ENCODE measurements around the gene RBM26. TPM values are rescaled to one million over a fixed set of nuclear protein-coding genes. Genes with fewer than 3 reads are reported as not detected.

RBM26 gene
- total and polyA plus RNA-seq, 2 experiments from 2014 or later: 22.9 to 41.3 TPM

GRCh38 chr13:79423801-79424642, 18.0 kb upstream of the RBM26 start:
- H3K4me1 ChIP-seq (ENCODE audit: low read depth): no peaks in the 10 kb centered on the region

DNA sequence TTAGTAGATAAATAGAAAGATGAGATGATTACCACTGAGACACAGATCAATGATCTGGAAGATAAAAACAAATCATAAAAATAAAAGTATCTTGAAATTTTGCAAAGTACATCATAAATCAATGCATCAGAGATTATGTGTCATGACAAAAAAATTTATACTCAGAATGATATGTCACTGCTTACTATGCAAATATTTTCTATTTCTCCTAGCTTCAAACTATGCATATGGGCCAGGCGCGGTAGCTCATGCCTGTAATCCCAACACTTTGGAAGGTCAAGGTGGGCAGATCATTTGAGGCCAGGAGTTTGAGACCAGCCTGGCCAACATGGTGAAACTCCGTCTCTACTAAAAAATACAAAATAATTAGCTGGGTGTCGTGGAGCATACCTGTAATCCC, 17.3 kb upstream of the RBM26 start:
- Histone ChIP-seq H3K4me3 (no peak overlapping the region), H3K4me1 (ENCODE audit: low read depth) (no peaks in the 10 kb centered on the region), H3K27ac (no peak overlapping the region), H3K36me3 (no peaks in the 10 kb centered on the region), H3K9me3 (ENCODE audit: low read depth) (no peaks in the 10 kb centered on the region), H3K27me3 (no peaks in the 10 kb centered on the region)
- no peak for TF ChIP-seq CTCF (IDR thresholded peaks at IDR 0.05; ENCODE audit: low read depth, low read length)
- no peak for DNase-seq (ENCODE audit: low read depth in 1 of 2, low spot score in 1 of 2)

More at GRCh38 chr13:79423801-79424642, 18.0 kb upstream of the RBM26 start:
- Histone ChIP-seq H3K4me3 (no peak overlapping the region), H3K27me3 (no peaks in the 10 kb centered on the region), H3K9me3 (ENCODE audit: low read depth) (no peaks in the 10 kb centered on the region), H3K36me3 (no peaks in the 10 kb centered on the region), H3K27ac (no peak overlapping the region)
- TF ChIP-seq CTCF (IDR thresholded peaks at IDR 0.05; ENCODE audit: low read depth, low read length): peak; percentile 63
- peak; percentile 56 to 71 for DNase-seq (ENCODE audit: low read depth in 1 of 2, low spot score in 1 of 2)

GRCh38 chr13:79419365-79419764, 13.3 kb upstream of the RBM26 start:
- Histone ChIP-seq H3K4me1 (ENCODE audit: low read depth) (no peaks in the 10 kb centered on the region), H3K27ac (no peak overlapping the region), H3K27me3 (no peaks in the 10 kb centered on the region), H3K4me3 (no peak overlapping the region), H3K9me3 (ENCODE audit: low read depth) (no peaks in the 10 kb centered on the region), H3K36me3 (no peaks in the 10 kb centered on the region)
- no peak for DNase-seq (ENCODE audit: low read depth in 1 of 2, low spot score in 1 of 2)
- TF ChIP-seq CTCF (IDR thresholded peaks at IDR 0.05; ENCODE audit: low read depth, low read length): no peak

GRCh38 chr13:79417741-79418140, 11.7 kb upstream of the RBM26 start:
- no peak overlapping the region for H3K27ac ChIP-seq
- H3K4me1 ChIP-seq (ENCODE audit: low read depth): no peaks in the 10 kb centered on the region
- no peaks in the 10 kb centered on the region for H3K36me3 ChIP-seq
- H3K4me3 ChIP-seq: no peak overlapping the region
- no peak for TF ChIP-seq CTCF (IDR thresholded peaks at IDR 0.05; ENCODE audit: low read depth, low read length)
- DNase-seq (ENCODE audit: low read depth in 1 of 2, low spot score in 1 of 2): no peak
- H3K27me3 ChIP-seq: no peaks in the 10 kb centered on the region
- H3K9me3 ChIP-seq (ENCODE audit: low read depth): no peaks in the 10 kb centered on the region

DNA sequence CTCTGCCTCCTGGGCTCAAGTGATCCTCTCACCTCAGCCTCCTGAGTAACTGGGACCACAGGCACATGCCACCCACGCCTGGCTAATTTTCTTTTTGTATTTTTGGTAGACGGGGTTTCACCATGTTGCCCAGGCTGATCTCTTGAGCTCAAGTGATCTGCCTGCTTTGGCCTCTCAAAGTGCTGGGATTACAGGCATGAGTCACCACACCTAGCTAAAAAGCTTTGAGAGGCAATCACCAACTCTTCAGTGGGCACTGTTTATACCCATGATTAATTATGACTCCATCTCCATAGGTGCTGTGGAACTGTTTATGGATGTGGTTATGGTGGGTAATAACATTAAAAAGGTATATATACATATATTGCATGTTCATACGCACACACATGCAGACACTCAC, 7.5 kb upstream of the RBM26 start:
- Histone ChIP-seq H3K9me3 (ENCODE audit: low read depth) (no peaks in the 10 kb centered on the region), H3K27me3 (no peaks in the 10 kb centered on the region), H3K4me3 (no peak overlapping the region), H3K4me1 (ENCODE audit: low read depth) (no peaks in the 10 kb centered on the region), H3K27ac (no peak overlapping the region), H3K36me3 (no peaks in the 10 kb centered on the region)
- TF ChIP-seq CTCF (IDR thresholded peaks at IDR 0.05; ENCODE audit: low read depth, low read length): no peak
- DNase-seq (ENCODE audit: low read depth in 1 of 2, low spot score in 1 of 2): no peak

Data from cardiac muscle cell (in vitro differentiated cells and primary cell).